ENCODE results near the gene PLCB4. TPM values are rescaled to one million over a fixed set of nuclear protein-coding genes. Genes with fewer than 3 reads are reported as not detected.

PLCB4 gene
- total RNA-seq, 1 experiment from 2014 or later, result 10.1 TPM

- no peak for TF ChIP-seq CTCF (conservative IDR thresholded peaks at IDR 0.05)
- Histone ChIP-seq H2AFZ (ENCODE audit: low read length) (no peak overlapping the region), H3K79me1 (ENCODE audit: insufficient read depth, low read depth, low read length, poor library complexity, severe bottlenecking) (no peaks in the 10 kb centered on the region), H3K9ac (ENCODE audit: extremely low read depth, insufficient read length, low read length) (no peak overlapping the region), H3K14ac (ENCODE audit: insufficient read depth, low read length) (no peak overlapping the region), H3T11ph (ENCODE audit: low read length) (no peak overlapping the region), H3K4ac (ENCODE audit: low read depth, low read length) (no peak overlapping the region), H3K18ac (ENCODE audit: insufficient read length, low read depth, low read length) (no peak overlapping the region), H4K91ac (ENCODE audit: insufficient read length, low read depth, low read length) (no peak overlapping the region), H2BK120ac (ENCODE audit: low read depth, low read length, poor library complexity, severe bottlenecking) (no peak overlapping the region), H3K23me2 (ENCODE audit: insufficient read length, low read depth, low read length, poor library complexity, severe bottlenecking) (no peaks in the 10 kb centered on the region), H3K27ac (ENCODE audit: insufficient read length, low read depth, low read length) (no peak overlapping the region), H3K27me3 (ENCODE audit: insufficient read depth, low read length) (no peaks in the 10 kb centered on the region), H2AK5ac (ENCODE audit: insufficient read length, low read length) (no peak overlapping the region), H4K8ac (replicated peaks; ENCODE audit: insufficient read length, low read depth, low read length) (no peak overlapping the region), H2BK15ac (ENCODE audit: low read depth, low read length) (no peak overlapping the region), H3K9me3 (ENCODE audit: control insufficient read depth, low read depth, low read length) (no peaks in the 10 kb centered on the region), H3K23ac (ENCODE audit: insufficient read length, low read depth, low read length) (no peak overlapping the region), H2BK20ac (ENCODE audit: low read depth, low read length, poor library complexity, severe bottlenecking) (no peak overlapping the region), H3K56ac (ENCODE audit: insufficient read length, low read depth, low read length) (no peak overlapping the region), H2BK5ac (ENCODE audit: insufficient read length, low read length) (no peak overlapping the region), H3K79me2 (ENCODE audit: insufficient read depth, low read length) (no peaks in the 10 kb centered on the region), H2BK12ac (ENCODE audit: insufficient read length, low read depth, low read length) (no peak overlapping the region), H4K5ac (ENCODE audit: insufficient read length, low read depth, low read length) (no peak overlapping the region), H3K4me2 (ENCODE audit: insufficient read depth, insufficient read length, low read length) (no peak overlapping the region), H4K20me1 (ENCODE audit: control insufficient read depth, insufficient read depth, insufficient read length) (no peaks in the 10 kb centered on the region), H3K4me1 (ENCODE audit: insufficient read depth, low read length) (no peaks in the 10 kb centered on the region; the same call in 1 of the 2 replicates)
- no peaks in the 10 kb centered on the region for H3K9me3 Mint-ChIP-seq
- H3K27me3 Mint-ChIP-seq (ENCODE audit: low read depth), result no peaks in the 10 kb centered on the region
- H3K36me3 Mint-ChIP-seq (ENCODE audit: insufficient read depth in 1 of 3, low read depth in 3 of 3), result peaks cover 0 to 4% (median 0%) of the 10 kb centered on the region in 3 experiments; a peak in 1 of 7 replicates
- peaks cover 15 to 20% of the 10 kb centered on the region in 2 experiments for H3K4me1 Mint-ChIP-seq
- no peak overlapping the region for H3K4me3 Mint-ChIP-seq
- no peak for DNase-seq
- H3K27ac Mint-ChIP-seq, result peak overlapping the region in 1 of 3 experiments; percentile 52; a peak in 1 of 7 replicates
- no CpG with 5 or more reads among the region's 8 CpGs for WGBS (ENCODE audit: extremely low coverage, insufficient read length, low lambda C conversion rate)
These were observed 329.0 kb downstream of the PLCB4 start for GRCh38 chr20:9397928-9398327.
